ENCODE data around the gene CFAP206.
"Not testable (repeated sequence)": the region's sequence is repeated elsewhere in the genome, so short reads cannot be mapped to it uniquely, and the experiment has no call there.

The CFAP206 gene

GRCh38 chr6:87426789-87427188, 19.0 kb downstream of the CFAP206 start:
- DNase-seq = no peak

GRCh38 chr6:87430499-87430898, 22.7 kb downstream of the CFAP206 start:
- DNase-seq = no peak

- DNase-seq = no peak
These were observed 23.5 kb downstream of the CFAP206 start for GRCh38 chr6:87431263-87431662.

- peak; percentile 33 to 34 for DNase-seq
These were observed 28.7 kb downstream of the CFAP206 start for GRCh38 chr6:87436435-87436834.

GRCh38 chr6:87441711-87442110, 33.9 kb downstream of the CFAP206 start:
- no peak for DNase-seq

- DNase-seq = no peak
These were observed 36.6 kb downstream of the CFAP206 start for GRCh38 chr6:87444362-87444761.

- no peak for DNase-seq
These were observed 57.3 kb downstream of the CFAP206 start for GRCh38 chr6:87465051-87465450.

GRCh38 chr6:87472525-87473418, 65.0 kb downstream of the CFAP206 start, which contains the start of gene SLC35A1:
SLC35A1 (plus strand) TSS chr6:87472974; CDS start chr6:87473004, 30 bp downstream.
- peak; percentile 92 to 93 for DNase-seq

- no peak for DNase-seq
These were observed 65.7 kb downstream of the CFAP206 start for GRCh38 chr6:87473419-87473903.

- DNase-seq = no peak
These were observed 74.2 kb downstream of the CFAP206 start for GRCh38 chr6:87481931-87482330.

- DNase-seq = no peak
These were observed 74.6 kb downstream of the CFAP206 start for GRCh38 chr6:87482366-87482765.

GRCh38 chr6:87483929-87484328, 76.2 kb downstream of the CFAP206 start:
- peak; percentile 37 to 42 for DNase-seq

GRCh38 chr6:87484491-87484890, 76.7 kb downstream of the CFAP206 start:
- no peak for DNase-seq

- DNase-seq = no peak
These were observed 79.8 kb downstream of the CFAP206 start for GRCh38 chr6:87487555-87487954.

GRCh38 chr6:87489326-87489725, 81.6 kb downstream of the CFAP206 start:
- not testable (repeated sequence) for DNase-seq

GRCh38 chr6:87494761-87495422, 87.1 kb downstream of the CFAP206 start:
- DNase-seq = no peak

GRCh38 chr6:87498048-87498447, 90.3 kb downstream of the CFAP206 start:
- DNase-seq = no peak

- DNase-seq = no peak
These were observed 94.2 kb downstream of the CFAP206 start for GRCh38 chr6:87501809-87502572.

- DNase-seq = no peak
These were observed 96.7 kb downstream of the CFAP206 start for GRCh38 chr6:87504441-87504840.
